GM13976 (cell line): ENCODE measurements around the gene PLPPR5.
"Not testable (repeated sequence)": the region's sequence is repeated elsewhere in the genome, so short reads cannot be mapped to it uniquely, and the experiment has no call there.

ENCODE experiments used
- DNase-seq: peaks from one replicate; pipeline ENCODE4 v3.0.0; 2012; ENCODE audit warnings: low spot score
- in situ Hi-C: fragments of 300-500 bp; cut with MboI; formaldehyde crosslinking; loops from one replicate; pipeline ENCODE4 v1.12.0; 2022; ENCODE audit warnings: low sequenced_read_pairs, mixed read lengths, inconsistent platforms; ENCODE audit not compliant: unreplicated experiment
- TF ChIP-seq, protein P1 (sequence below): IDR thresholded peaks from 2 replicates; pipeline ENCODE4 v1.5.1; 2012; ENCODE audit warnings: borderline replicate concordance, mild to moderate bottlenecking; ENCODE audit not compliant: insufficient read depth; ENCODE audit errors: extremely low read depth, missing control alignments, control extremely low read depth

PLPPR5 gene

DNA sequence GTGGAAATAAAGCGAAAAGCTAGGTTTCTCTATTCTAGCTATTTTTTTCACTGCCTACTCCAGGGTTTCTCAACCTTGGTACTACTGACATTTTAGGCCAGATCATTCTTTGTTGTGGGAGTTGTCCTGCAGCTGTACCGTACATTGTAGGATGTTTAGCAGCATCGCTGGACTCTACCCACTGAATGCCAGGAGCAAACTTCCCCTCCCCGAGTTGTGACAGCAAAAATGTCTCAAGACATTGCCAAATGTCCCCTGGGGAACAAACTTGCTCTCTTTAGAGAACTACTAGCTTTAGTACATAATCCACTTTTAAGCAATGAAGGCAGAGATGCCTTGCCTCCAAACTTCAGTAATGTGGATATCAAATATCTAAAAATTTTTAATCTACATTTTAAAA, 122.8 kb downstream of the PLPPR5 start:
- in situ Hi-C loops, result no loop called here
- TF ChIP-seq, protein P1, sequence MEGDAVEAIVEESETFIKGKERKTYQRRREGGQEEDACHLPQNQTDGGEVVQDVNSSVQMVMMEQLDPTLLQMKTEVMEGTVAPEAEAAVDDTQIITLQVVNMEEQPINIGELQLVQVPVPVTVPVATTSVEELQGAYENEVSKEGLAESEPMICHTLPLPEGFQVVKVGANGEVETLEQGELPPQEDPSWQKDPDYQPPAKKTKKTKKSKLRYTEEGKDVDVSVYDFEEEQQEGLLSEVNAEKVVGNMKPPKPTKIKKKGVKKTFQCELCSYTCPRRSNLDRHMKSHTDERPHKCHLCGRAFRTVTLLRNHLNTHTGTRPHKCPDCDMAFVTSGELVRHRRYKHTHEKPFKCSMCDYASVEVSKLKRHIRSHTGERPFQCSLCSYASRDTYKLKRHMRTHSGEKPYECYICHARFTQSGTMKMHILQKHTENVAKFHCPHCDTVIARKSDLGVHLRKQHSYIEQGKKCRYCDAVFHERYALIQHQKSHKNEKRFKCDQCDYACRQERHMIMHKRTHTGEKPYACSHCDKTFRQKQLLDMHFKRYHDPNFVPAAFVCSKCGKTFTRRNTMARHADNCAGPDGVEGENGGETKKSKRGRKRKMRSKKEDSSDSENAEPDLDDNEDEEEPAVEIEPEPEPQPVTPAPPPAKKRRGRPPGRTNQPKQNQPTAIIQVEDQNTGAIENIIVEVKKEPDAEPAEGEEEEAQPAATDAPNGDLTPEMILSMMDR, result no peak
- DNase-seq, result no peak

DNA sequence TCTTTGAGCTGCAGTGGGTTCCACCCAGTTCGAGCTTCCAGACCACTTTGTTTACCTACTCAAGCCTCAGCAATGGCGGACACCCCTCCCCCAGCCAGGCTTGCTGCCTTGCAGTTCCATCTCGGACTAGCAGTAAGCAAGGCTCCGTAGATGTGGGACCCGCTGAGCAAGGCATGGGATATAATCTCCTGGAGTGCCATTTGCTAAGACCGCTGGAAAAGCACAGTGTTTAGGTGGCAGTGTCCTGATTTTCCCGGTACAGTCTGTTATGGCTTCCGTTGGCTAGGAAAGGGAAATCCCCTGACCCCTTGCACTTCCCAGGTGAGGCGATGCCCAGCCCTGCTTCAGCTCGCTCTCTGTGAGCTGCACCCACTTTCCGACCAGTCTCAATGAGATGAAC, 123.4 kb downstream of the PLPPR5 start:
- DNase-seq, in situ Hi-C loops: not testable (repeated sequence)

DNA sequence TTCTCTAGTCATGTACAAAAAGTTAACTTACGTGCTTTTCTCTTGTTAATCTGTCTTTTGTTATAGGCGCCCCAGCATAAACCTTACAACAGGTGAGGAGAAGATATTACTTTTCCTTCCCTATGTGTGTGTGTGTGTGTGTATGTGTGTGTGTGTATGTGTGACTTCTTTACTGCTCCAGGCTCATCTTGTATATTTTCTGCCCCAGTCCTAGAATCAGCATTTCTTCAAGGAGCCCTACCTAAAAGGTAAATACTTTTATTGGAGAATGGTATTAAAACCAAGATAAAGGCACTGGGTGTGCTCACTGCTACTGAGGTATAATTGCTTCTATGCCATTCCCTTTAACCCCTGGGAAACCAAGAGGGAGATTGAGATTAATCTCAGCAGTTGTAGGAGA, 129.8 kb downstream of the PLPPR5 start:
- TF ChIP-seq, protein P1, result no peak
- in situ Hi-C loops, result no loop called here
- no peak for DNase-seq

DNA sequence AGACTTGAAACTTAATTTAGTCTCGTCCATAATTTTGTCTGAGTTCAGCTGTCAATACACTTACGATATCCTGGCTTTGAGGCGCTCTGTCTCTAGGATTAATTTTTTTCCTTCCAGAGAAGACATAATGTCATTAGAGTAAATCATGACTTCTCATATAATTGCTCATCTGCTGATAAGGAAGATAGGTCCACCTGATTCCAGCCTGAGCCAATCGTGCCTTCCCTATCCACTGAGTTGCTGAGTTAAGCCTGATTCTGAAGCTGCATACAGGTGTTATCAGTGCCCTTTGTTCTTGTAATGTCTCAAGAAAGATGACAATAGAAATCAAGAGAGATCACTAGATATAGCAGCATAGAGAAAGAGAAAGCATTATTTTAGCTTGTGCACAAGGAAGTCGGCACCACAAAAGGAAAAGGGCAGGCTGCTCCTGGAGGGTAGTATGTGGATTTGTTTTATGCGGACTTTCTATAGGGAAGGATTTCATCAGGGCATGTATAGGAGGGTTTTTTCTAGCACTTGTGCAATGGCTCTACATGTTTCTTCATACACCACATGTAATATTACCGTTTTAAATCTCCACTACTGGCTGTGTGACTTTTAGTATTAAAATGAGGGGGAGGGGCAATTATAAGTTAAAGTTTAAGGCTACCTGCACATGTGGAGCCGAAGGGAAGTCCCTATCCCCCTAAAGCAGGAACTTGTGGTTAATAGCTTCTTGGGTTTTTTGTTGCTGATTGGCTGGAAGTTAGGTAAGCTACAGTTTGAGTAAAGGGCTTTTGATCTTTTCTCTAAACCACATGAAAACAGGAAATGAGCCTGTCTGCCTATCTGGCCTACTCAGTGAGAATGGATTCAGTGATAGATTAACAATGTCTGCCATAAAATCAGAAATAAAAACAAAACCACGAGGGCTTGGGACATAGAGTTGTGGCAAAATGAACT, 133.4 kb downstream of the PLPPR5 start:
- in situ Hi-C loops, result no loop called here
- peak; percentile 57 for DNase-seq
- TF ChIP-seq, protein P1, result no peak

DNA sequence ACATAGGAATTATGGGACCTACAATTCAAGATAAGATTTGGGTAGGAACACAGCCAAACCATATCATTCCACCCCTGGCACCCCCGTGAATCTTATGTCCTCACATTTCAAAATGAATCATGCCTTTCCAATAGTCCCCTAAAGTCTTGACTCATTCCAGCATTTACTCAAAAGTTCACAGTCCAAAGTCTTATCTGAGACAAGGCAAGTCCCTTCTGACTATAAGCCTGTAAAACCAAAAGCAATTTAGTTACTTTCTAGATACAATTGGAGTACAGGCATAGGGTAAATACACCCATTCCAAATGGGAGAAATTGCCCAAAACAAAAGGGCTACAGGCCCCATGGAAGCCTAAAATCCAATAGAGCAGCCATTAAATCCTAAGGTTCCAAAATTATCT, 138.9 kb downstream of the PLPPR5 start:
- DNase-seq, result no peak
- TF ChIP-seq, protein P1, result no peak
- in situ Hi-C loops, result no loop called here

DNA sequence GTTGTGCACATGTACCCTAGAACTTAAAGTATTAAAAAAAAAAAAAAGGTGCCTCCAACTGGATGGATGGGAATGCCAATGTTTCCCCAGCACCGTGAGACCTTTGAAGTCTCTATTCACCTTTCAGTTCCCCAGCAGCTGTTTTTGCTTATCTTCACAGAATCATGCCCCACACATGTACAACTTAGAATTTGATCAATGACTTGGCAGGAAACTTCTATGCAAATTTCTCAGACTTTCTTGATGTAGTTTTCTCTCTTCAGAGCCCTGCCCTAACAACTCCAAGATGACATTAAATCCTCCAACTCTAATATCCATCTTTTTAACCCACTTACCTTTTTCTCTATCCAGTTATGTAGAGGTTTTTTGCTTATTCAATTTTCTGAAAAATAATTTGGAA, 144.3 kb downstream of the PLPPR5 start:
- in situ Hi-C loops, result no loop called here
- no peak for DNase-seq
- TF ChIP-seq, protein P1, result no peak

DNA sequence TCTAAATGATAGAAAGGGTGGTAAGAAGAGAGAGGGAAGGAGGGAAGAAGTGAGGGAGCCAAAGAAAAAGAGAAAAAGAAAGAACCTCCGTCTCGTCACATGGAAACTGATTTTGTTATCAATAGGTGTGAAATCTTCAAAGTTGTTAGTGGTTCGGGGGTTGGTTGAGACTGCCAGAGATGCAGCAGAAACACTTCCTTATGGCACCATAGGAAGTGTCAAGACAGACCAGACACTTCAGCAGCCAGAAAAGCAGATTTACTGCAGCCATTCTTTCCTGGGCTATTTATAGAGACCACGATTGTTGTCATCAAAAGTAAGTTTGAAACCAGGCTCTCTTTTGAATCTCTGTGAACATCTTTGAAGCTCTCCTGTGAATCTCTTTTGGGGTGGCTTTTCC, 150.5 kb downstream of the PLPPR5 start:
- TF ChIP-seq, protein P1, result no peak
- in situ Hi-C loops, result no loop called here
- DNase-seq, result no peak
